ENCODE results near the gene SDCCAG8.

DNA sequence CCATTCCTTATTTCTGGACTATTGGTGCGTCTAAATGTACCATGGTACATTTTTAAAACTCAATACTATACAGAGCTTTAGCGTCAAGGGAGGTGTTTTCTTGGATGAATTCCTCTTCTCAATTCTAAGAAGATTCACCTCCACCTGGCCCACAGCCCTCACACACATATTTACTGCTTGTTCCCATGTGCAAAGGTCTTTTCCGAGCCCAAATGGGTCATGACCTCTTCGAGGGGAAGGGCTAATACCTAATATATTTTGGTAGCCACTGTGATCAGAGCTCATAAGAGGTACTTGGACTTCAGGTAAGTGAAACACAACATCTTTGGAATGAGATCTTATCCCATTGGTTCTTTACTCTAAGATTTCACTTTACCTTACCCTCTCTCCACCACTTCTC is 205.9 kb downstream of the SDCCAG8 start:
- TF ChIP-seq TARDBP (IDR thresholded peaks at IDR 0.05) (no peak), FOXK2 (IDR thresholded peaks at IDR 0.05) (no peak), BHLHE40 (IDR thresholded peaks at IDR 0.05; ENCODE audit: borderline replicate concordance) (no peak), HDGF (IDR thresholded peaks at IDR 0.05; ENCODE audit: borderline replicate concordance) (no peak), SUZ12 (IDR thresholded peaks at IDR 0.05) (no peak), ZNF384 (IDR thresholded peaks at IDR 0.05) (no peak), LEF1 (IDR thresholded peaks at IDR 0.05; ENCODE audit: borderline replicate concordance) (no peak), FOXA1 (IDR thresholded peaks at IDR 0.05) (no peak), SP1 (IDR thresholded peaks at IDR 0.05) (no peak), CTBP1 (IDR thresholded peaks at IDR 0.05; ENCODE audit: borderline replicate concordance) (no peak)
- TF ChIP-seq, protein P1, sequence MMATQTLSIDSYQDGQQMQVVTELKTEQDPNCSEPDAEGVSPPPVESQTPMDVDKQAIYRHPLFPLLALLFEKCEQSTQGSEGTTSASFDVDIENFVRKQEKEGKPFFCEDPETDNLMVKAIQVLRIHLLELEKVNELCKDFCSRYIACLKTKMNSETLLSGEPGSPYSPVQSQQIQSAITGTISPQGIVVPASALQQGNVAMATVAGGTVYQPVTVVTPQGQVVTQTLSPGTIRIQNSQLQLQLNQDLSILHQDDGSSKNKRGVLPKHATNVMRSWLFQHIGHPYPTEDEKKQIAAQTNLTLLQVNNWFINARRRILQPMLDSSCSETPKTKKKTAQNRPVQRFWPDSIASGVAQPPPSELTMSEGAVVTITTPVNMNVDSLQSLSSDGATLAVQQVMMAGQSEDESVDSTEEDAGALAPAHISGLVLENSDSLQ (IDR thresholded peaks at IDR 0.05): no peak
